GM21447 (cell line): ENCODE data around the gene UBE2QL1.
A peak's percentile ranks its signal among the peaks of the same experiment; 100 is the strongest.

Source experiments
- ATAC-seq: cut with Tn5 transposase; IDR thresholded peaks from one replicate; pipeline ENCODE4 v1.9.1; 2021; ENCODE audit not compliant: unreplicated experiment

Gene UBE2QL1

DNA sequence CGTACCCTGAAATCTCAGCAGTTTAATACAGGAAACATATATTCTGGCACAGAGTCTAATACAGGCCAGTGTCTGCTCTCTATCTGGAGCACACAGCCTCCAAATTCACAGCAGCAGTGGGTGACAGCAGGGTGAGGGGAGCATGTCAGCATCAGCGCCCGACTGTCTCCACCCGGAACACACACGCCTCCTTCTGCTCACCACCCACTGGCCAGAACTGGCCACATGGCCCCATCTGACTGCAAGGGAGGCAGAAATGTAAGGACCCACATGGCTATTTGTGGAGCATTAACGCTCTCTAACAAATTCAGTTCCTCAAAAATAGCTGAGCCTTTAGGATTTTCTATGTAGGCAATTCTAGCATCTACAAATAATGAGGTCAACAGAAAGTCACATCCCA, 24.6 kb downstream of the UBE2QL1 start:
- ATAC-seq = no peak

DNA sequence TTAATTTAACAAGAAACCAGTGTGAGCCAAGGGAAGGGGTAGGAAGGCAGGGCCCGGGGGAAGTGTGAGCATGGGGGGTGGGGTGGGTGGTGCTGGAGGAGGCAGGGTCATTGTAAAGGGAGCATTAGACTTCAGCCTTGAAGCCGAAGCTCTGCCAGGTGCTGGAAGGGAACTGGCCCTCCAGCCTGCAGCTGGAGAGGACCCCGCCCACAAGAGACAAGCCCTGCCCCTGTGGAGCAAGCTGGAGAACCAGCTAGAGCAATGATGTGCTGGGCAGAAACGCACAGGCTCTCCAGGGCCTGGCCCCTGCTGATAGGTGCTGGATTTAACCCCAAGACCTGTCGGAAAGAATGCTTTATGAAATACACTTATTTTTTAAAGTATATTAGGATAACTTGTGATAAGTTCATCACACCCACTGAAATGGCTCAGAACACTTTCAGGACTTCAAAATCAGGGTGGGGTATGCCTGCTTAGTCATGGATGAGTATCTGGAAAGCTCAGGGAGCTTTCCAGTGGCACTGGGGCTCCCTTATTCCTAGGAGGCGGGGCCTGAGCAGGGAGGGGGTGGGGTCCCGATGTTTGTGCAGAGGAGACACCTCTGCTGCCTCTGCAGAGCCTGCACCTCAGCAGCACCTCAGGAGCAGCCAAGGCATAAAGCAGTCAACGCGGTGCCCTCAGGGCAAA, 27.1 kb downstream of the UBE2QL1 start:
- no peak for ATAC-seq

GRCh38 chr5:6476313-6476661, 27.6 kb downstream of the UBE2QL1 start:
- no peak for ATAC-seq

DNA sequence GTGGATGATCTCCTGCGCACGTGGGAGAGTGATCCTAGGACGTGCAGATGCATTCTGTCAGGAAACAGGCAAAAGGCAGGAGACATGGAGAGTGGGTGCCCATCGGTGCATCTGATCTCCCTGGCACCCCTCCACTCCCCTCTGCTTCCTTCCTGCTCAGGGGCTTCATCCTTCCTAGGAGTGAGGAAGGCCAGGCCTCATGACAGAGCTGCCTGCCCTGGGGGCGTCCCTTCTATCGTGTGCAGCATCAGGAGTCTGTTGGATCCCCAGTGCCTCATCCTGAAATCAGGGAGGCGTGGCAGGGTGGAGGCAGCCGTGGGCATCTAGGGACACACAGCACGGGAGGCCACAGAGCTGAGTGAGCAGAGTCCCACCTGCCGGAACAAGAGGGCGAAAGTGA, 30.1 kb downstream of the UBE2QL1 start:
- no peak for ATAC-seq

GRCh38 chr5:6480133-6481051, 31.7 kb downstream of the UBE2QL1 start:
- ATAC-seq = peak; percentile 53

GRCh38 chr5:6482735-6483134, 34.1 kb downstream of the UBE2QL1 start:
- no peak for ATAC-seq

GRCh38 chr5:6483880-6484382, 35.3 kb downstream of the UBE2QL1 start:
- peak; percentile 86 for ATAC-seq

GRCh38 chr5:6484446-6484845, 35.8 kb downstream of the UBE2QL1 start:
- ATAC-seq = no peak

DNA sequence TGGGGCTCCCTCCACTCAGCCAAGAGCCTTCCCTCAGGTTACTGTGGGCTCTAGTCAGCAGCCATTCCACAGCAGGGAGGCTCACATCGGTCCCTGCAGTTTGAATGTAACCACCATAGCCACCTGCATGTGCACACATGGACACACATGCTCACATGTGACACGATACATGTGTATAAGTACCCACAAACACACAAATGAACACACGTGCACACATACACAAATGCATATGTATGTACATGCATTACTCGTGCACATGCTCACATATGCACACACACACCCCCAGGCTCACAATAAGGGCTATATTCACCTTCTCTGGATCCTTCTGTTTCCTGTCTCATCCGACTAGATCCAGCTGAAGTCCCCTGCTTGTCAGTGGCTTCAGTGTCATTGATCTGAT, 36.2 kb downstream of the UBE2QL1 start:
- no peak for ATAC-seq

GRCh38 chr5:6485441-6485840, 36.8 kb downstream of the UBE2QL1 start:
- ATAC-seq = no peak

DNA sequence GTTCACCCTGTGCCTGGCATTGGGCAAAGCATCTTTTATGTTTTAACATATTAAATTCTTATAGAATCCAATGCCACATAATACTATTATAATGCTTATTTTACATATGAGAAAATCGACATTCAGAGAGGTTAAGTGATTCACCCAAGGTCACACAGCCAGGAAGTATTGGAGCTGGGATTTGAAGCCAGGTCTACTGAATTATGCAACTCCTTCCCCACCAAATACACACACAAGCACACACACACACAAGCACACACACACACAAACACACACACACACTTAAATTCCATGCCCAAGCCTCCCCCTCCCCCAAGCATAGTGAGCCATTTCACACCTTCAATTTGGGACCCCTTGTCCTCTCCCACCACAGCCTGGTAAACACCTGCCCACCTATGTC, 37.4 kb downstream of the UBE2QL1 start:
- ATAC-seq = no peak

DNA sequence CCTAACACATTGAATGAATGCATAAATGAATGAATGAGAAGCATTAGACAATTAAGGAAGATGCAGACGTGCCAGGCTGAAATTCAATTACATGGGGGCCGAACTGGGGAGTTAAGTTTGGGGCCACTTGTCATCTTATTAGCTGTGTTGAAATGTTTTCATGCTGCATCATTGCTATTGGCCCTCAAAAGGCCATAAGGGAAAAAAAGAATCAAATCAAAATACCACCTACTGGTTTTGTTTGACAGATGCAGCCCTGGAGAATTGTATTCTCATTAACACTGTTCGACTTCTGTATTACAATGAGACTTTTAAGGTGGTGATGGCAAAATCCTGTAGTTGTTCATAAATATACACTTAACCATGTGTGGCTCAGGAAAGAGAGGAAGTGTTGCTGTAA, 38.4 kb downstream of the UBE2QL1 start:
- no peak for ATAC-seq

DNA sequence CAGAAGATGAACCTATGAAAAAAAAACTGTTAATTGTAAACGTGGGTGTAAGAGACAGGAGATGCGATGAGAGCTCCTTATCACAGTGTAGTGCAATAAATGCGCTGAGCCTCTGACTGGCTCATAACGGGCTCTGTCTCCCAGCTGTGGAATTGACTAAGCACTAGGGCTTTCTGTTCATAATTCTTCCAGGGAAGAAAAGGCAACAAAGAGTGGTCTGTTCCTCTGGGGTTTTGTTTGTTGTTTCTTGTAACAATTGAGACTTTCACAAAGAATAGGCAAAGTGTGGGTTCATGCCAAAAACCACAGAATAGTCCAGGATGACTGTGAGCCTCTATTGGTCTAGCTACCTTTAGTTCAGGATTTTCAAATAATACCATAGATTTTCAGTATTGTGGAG, 39.4 kb downstream of the UBE2QL1 start:
- no peak for ATAC-seq

DNA sequence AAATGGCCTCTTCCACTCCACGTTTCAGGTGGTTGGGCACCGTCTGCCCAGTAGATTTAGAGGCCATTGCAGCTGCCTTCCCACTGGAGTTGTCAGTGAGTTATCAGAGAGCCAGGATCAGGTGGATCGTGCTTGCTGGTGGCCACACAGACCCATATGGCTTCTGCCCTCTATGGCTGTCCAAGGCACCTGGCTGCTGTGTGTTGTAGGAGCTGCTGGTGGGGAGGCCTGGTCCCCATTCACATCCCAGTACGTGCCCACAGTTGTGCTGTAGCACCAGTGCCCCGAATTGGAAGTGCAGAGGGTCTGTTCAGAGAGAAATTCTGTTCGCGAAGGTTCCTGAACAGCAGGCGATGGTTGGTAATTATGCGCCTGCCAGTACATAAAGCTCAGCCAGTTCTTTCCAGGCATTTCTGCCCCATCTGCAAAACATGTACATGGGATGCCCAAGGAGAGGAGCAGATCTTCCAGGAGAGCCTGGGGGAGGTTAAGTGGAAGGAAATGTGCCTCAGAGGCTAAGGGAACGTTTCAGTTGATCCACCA, 41.1 kb downstream of the UBE2QL1 start:
- no peak for ATAC-seq

- no peak for ATAC-seq
Measured at GRCh38 chr5:6490246-6490645, 41.6 kb downstream of the UBE2QL1 start.

- ATAC-seq = no peak
Measured at GRCh38 chr5:6490693-6491092, 42.0 kb downstream of the UBE2QL1 start.

DNA sequence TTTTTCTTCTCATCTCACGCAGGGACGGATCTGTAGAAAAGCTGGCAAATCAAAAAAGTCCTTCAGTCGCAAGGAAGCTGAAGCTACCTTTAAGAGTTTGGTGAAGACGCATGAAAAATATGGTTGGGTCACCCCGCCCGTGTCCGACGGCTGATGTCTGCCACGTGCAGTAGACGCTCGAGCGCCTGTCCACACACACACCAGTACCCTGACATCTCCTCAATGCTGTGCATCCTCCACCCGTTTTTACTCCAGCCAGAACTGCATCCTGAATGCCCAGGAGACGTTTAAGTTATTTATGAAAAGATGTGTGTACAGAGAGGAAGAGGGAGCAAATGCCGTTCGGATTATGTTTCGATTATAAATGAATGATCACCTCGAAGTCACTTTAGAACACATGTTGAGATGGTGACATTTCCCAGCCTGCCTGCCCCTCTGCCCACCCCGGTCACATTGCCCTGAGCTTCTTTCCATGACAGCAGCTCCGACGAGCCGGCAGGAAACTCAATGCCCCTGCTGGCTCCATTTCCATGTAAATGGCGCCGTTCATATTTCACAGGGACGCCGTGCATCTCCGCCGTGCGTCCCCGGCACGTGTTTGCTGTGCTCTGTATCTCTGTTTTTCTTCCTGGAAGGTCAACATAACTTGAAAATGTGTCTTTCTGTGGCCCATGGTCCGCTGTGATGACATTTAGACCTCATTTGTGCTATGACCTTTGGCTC, 42.7 kb downstream of the UBE2QL1 start:
- no peak for ATAC-seq

- no peak for ATAC-seq
Measured at GRCh38 chr5:6491919-6492290, 43.2 kb downstream of the UBE2QL1 start.

GRCh38 chr5:6492934-6493333, 44.3 kb downstream of the UBE2QL1 start:
- peak; percentile 34 for ATAC-seq

GRCh38 chr5:6493681-6494454, 45.2 kb downstream of the UBE2QL1 start:
- no peak for ATAC-seq

- ATAC-seq = no peak
Measured at GRCh38 chr5:6494939-6495338, 46.3 kb downstream of the UBE2QL1 start.
